Measurements from ENCODE around the gene FOXA2.
"Not testable (repeated sequence)": the region's sequence is repeated elsewhere in the genome, so short reads cannot be mapped to it uniquely, and the experiment has no call there.

FOXA2 gene

DNA sequence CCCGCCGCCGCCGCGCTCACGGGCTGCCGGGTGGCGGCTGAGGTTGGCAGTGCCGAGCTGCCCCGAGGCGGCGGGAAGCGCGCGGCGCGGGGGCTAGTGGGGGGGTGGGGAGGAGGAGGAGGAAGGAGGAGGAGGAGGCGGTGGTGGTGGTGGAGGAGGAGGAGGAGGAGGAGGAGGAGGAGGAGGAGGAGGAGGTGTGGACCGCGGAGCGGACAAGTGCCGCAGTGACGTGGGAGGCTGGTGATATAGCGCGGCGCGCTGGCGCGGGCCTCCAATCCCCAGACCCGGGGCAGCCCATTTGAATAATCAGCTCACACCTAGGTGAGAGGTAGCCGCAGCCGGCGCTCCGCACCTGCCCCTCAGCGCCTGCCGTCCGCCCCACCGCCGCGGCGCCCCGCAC lies at the start of gene FOXA2:
TSS of gene FOXA2 (minus strand) at position 51 of the 400 bp plus-strand sequence. CDS start 294 bp downstream, outside the sequence.
- DNase-seq (ENCODE audit: low spot score), result no peak

DNA sequence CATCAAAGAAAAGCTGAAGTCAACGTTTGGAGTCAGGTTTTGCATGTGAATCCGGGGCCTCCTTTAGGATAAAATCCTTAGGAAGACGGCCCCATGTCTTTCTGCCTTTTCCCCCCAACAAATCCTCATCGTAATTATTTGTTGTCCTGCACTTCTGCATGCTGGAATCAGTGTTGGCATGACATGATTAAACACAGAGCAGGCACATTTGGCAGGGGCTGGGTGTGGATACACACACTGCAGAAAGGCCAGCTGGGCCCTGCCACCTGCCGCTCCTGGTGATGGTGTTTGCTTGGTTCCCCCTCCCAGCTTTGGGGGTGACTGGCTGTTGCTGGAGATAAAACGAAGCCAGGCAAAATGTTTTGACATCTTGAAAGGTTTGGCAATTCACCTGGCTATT lies 46.3 kb upstream of the FOXA2 start:
- no peak for DNase-seq (ENCODE audit: low spot score)

DNA sequence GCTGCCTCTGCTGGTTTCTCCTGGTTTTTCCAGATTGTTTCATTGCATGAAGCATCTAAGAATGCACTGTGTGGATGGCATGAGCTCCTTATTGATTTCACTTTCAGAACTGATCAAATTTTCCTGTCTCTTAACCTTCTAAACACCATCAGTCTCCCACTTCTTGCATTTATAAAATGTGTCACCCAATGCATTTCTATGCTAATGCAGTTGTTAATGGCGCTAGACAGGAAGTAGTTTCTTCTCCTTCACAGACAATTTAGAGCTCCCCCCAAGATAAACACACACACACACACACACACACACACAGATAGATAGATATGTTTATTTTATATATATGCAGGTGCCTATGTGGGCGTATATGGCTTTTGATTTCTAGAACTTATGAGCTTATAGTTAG lies 45.6 kb upstream of the FOXA2 start:
- DNase-seq (ENCODE audit: low spot score), result no peak

DNA sequence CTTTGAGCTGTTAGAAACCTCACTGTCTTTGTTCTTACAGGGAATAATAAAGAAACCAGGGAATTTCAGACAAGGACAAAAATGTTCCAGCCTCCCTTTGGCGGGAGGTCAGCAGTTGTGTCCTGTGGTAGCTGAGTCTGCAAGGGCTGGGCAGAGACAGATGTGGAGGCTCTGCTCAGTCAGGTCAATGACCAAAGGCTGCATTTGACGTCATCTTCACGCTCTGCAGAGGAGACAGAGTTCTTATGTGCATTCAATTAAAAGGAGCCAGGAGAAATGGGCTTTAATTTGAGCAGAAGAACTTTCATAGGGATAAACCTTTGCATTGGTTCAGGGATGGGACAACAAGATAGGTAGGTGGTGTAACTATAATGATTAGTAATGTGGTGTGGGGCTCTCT lies 45.1 kb upstream of the FOXA2 start:
- DNase-seq (ENCODE audit: low spot score), result no peak

DNA sequence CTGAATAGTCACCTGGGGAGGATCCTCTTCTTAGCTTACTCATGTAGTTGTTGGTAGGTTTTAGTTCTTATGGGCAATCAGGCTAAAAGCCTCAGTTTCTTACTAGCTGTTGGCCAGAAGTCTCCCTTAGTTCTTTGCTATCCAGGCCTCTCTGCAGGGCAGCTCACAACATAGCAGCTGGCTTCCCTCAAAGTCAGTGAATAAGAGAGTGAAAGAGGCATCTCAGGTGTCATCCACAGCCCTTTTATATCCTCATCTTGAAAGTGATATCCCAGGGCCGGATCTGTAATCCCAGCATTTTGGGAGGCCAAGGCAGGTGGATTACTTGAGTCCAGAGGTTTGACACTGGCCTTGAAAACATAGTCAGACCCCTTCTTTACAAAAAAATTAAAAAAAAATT lies 42.1 kb upstream of the FOXA2 start:
- no peak for DNase-seq (ENCODE audit: low spot score)

DNA sequence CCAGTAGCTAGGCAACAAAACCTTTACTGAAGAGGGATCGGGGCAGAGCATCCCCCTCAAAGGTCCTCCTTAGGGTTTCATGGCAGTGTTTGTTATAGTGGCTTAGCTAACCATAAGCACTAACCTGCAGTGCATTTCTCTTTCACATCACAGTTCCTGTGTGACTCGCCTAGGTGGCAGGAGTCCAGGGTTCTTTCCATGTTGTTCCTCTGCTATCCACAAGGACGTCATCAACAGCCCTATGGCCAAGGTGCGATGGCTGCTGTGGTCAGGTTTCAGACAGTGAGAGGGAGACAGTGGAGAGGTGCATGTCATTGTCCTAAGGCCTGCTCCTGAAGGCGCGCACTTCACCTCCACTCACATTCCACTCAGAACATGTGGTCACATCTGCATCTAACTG lies 38.8 kb upstream of the FOXA2 start:
- DNase-seq (ENCODE audit: low spot score), result peak; percentile 4

DNA sequence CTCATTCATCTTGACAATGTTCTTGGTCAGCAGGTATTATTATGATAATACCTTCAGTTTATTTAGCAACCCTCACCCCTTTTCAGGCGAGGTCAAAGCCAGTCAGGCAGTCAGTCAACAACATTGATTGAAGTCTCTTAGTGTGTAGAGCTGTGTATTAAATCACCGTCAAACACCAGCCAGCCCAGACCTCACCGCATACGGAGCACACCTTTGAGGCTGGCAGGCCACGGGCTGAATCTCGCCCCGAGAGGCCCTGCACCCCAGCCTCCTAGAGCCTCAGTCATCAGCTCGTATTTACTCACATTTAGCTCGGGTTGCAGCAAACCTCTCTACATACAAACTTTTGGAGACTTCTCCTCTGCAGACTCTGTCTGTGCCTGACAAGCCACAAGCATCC lies 36.0 kb upstream of the FOXA2 start:
- no peak for DNase-seq (ENCODE audit: low spot score)

DNA sequence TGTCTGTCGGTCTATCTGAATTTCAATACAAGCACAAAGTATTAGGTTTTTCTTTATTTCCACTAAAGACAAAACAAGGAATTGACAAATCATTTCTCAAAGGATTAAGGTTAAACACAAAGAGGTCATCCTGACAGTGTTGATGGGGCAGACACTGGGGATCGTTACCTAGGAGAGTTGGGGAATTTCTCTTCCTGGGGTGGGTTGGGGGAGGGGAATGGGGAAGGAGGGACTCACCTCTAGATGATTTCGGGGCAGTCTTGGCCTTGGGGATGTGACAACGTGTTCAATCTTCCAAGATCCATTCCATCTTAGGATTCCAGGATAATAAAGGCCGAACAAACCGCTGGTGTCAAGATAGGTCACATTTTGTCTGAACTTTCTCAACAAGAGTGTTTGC lies 35.4 kb upstream of the FOXA2 start:
- DNase-seq (ENCODE audit: low spot score), result no peak

DNA sequence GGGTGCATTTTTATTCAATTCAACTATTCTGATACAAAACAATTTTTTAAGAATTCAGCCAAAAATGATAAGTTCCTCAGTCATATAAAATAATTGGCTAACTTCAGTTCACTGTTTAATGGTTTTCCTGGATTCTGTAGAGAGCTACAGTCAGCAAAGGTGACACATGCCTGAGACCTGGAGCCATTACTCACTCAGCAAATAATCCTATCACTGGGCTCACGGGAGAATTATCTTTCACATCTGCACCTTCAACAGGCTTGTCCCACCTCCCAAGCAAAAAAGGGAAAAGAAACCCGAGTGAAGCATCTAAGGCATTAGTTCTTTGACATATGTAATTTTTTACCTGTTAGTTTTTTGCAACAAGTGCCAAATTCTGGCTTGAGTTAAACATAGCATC lies 34.9 kb upstream of the FOXA2 start:
- DNase-seq (ENCODE audit: low spot score), result no peak

DNA sequence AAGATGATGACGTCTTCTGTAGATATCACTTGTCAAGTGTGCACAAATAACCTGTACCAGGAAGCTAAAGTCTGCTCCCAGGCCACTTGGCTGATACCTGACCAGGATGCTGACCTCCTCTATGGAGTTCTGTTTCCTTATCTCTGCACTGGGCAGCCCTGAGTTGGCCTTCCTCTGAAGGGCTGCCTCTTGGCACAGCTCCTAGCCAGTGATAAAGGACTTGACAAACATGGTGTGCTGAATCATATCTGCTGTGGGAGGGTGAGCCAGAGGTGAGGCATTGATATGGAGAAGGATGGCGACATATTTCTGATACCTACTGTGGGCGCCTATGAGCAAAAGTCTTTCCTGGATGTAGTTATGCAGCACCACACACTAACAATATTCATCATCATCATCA lies 32.8 kb upstream of the FOXA2 start:
- DNase-seq (ENCODE audit: low spot score), result no peak

DNA sequence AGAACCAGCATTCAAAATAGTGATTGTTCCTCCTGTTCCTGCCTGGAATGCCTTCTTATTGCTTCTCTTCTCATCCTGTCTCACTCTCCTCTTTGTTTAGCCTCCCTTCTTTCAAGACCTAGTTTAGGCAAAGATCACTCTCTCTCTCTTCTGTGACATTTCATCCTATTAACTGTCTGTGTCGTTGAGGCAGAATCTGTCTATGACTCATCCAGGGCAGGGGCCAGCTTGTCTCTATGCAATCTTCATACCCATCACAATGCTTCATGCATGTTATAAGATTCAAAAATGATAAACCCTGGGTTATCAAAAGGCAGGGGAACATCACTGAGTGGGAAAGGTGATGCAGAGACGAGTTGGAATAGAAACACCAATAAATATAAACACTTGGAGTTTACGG lies 32.2 kb upstream of the FOXA2 start:
- DNase-seq (ENCODE audit: low spot score), result no peak

DNA sequence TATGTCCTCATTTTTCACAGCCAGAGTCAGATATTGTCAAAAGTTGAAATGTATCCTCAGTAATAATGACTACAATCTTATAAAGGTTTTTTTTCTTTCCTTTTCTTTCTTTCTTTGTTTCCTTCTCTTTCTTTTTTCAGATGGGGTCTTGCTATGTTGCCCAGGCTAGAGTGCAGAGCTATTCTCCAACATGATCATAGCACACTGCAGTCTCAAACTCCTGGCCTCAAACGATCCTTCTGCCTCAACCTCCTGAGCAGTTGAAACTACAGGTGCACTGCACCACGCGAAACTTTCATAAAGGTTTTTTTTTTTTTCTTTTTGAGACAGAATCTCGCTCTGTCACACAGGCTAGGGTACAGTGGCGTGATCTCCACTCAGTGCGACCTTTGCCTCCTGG lies 31.1 kb upstream of the FOXA2 start:
- no peak for DNase-seq (ENCODE audit: low spot score)

DNA sequence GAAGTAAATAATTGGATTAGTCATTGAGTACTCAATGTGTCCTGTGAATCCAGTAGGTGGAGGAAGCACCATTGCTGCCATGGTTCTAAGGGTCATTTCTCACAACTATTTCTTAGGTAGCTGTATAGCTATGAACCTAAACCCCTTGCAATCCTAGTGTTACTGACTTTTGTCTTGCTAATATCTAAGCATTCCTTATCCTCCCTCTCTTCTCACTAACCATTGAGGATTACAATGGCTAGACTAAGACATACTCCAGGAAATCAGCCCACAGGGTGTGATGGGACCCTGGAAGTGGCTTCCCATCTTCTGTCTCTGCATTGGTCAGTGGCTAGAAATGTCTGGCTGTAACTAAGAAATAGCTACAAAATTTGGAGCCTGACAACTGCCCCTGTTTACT lies 27.3 kb upstream of the FOXA2 start:
- DNase-seq (ENCODE audit: low spot score), result no peak

DNA sequence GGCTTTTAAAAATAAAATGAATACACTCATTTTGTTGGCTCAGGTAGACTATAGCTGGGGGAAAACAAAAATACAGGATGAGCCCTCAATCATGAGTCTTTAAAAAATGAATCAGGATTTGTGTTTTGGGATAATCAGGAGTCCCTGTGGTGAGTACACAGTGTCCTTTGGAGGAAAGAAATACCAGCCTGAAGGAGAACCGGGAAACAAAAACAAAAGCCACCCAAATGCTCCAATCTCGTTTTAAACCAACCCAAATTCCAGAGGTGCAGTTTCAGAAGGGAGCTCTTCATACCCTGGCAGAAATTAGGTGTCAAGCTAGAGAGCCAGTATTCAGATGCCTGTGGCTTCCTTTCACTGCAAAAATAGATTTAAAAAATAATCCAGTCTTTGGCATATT lies 23.3 kb upstream of the FOXA2 start:
- DNase-seq (ENCODE audit: low spot score), result no peak

DNA sequence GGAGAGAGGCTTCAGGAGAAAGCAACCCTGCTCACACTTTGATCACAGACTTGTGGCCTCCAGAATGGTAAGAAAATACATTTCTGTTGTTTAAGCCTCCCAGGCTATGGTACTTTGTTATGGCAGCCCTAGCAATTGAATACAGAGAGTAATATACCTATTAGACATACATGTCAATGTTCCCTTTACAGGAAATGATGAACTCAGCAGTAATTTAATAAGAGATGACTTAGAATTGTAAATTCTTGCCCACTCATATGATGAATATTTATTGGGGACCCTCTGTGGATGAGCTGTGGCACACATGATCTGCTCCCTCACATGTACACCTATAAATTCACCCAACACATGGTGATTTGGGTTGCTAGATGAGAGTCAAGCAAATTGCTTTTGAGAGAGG lies 20.4 kb upstream of the FOXA2 start:
- no peak for DNase-seq (ENCODE audit: low spot score)

DNA sequence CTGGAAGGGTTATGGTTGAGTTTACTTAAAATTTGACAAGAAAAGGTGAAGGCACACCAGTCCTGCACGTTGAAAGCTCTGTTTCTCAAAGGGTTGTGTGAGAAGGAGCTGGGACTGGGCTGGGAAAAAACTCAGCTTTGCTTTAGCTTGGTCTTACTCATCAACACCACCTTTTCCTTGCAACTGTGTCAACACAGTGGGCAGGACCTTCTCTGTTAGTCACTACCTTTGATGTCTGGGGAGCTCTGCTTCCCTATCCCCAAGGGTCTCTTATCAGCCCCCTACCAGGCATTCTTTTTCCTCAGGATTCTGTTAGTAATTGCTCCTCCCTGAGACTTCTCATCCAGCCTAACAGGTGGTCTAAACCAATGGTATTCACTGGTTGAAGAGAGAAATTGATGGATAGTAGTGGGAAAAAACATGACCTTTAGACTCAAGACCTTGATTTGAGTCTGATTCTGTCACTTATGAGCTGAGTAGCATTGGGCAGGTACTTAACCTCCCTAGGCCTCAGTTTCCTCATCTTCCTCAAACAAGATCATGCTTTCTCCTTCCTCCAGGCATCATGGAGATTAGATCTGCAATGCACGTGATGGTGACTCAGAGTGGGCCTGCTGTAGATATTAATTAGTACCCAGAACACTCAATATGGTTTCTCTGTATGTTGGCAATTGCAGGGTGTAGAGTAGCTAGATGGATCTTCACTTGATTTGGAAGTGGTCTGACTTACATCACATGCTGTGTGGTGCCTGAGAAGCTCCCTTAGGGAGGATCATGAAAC lies 17.2 kb upstream of the FOXA2 start:
- no peak for DNase-seq (ENCODE audit: low spot score)

DNA sequence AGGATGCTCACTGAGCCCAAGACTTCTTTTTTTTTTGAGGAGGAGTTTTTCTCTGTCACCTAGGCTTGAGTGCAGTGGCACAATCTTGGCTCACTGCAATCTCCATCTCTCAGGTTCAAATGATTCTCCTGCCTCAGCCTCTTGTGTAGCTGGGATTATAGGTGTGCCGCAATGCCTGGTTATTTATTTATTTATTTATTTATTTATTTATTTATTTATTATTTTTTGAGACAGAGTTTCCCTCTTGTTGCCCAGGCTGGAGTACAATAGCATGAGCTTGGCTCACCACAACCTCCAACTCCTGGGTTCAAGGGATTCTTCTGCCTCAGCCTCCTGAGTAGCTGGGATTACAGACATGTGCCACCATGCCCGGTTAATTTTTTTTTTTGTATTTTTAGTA lies 14.9 kb upstream of the FOXA2 start:
- DNase-seq (ENCODE audit: low spot score), result not testable (repeated sequence)

DNA sequence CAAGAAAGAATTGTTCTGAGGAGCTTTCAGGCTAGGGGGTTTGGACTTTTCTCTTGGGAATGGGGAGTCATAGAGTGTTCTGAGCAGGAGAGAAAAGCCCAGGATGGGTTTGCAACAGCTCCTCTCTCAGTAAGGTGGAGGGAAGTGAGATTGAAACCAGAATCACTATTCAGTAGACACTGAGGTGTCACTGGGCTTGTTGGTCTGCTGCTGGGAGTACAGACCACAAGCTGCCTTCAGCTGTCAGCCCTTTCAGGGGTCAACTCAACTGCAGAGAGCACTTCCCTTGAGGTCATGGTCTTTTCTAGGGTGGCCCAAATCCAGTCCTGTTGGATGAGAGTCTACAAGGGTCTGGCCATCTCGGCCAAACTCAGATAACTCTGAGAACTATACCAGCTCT lies 12.9 kb upstream of the FOXA2 start:
- no peak for DNase-seq (ENCODE audit: low spot score)

DNA sequence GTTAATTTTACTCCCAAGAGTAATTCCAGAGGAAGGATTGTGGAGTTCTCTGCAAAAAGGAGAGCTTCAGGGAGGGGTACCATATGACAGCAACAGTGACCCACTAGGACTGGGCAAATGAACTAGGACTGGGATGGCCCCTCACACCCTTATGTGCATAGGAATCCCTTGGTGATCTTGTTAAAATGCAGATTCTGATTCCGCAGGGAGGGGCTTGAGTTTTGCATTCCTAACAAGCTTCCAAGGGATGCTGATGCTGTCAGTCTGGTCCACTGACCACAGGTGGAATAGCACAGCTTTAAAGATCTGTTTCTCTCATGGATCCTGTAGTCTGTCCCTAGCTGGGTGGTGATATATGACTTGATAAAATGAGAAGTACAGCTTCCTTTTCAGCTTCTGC lies 6.3 kb upstream of the FOXA2 start:
- no peak for DNase-seq (ENCODE audit: low spot score)

DNA sequence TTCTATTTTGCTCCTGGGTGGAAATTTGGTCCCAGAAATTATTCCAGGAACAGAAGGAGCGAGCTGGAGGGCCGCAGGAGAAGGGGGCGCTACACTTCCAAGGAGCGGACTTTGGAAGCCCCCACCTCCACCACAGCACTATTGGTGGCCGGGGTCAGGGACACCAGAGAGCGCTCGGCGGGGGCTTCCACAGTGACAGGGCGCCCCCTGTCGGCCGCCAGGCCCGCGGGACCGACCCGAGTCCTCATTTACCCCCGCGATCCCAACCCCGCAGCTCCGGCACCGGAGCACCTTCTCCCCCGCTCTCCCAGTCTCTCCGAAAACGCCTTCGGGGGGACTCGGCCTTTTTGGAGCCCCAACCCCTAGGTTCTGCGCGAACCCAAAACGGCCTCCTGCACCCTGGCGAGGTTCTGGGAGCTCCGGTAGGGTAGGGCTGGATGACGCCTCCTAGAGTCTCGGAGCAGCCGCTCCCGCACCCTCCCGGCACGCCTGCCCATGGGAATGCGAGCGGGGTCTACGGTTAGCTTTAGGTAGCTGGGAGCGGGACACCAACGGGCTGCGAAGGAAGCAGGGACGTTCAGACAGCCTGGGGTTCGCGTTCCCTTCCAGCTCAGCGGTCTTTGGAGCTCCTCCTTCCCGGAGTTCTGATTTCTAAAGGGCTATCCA lies 2.4 kb upstream of the FOXA2 start:
- DNase-seq (ENCODE audit: low spot score), result no peak

DNA sequence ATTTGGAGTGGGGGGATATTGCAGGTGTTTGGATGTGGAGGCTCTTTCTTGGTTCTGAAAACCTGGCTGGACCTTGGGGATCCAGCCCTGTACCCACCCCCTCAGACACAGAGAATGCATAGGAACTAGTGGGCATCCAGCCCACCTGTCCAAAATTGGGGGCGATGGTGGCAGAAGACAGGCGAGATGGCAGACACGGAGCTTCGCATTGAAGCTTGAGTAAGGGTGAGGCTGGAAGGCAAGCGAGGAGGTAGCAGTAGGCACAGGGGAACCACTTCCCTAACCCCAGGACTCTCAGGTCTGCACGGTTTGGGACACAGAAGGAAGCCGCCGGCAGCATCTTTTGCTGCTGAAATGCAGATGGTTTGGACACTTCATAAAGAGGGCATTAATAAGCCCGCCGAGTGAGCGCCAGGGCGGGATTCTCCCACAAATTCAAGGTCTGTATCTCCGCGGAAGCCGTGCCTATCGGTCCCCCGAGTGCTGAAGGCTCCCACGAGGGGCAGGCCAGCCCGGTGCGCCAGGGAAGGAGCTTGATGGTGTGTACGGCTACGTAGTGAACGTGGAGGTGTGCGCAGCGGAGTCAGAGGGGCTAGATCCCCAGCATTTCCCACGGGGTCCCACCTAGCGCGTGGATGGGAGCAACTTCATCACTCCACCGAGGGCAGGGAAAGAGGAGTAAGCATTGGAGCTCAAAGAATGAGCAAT lies 1.6 kb upstream of the FOXA2 start:
- DNase-seq (ENCODE audit: low spot score), result no peak

DNA sequence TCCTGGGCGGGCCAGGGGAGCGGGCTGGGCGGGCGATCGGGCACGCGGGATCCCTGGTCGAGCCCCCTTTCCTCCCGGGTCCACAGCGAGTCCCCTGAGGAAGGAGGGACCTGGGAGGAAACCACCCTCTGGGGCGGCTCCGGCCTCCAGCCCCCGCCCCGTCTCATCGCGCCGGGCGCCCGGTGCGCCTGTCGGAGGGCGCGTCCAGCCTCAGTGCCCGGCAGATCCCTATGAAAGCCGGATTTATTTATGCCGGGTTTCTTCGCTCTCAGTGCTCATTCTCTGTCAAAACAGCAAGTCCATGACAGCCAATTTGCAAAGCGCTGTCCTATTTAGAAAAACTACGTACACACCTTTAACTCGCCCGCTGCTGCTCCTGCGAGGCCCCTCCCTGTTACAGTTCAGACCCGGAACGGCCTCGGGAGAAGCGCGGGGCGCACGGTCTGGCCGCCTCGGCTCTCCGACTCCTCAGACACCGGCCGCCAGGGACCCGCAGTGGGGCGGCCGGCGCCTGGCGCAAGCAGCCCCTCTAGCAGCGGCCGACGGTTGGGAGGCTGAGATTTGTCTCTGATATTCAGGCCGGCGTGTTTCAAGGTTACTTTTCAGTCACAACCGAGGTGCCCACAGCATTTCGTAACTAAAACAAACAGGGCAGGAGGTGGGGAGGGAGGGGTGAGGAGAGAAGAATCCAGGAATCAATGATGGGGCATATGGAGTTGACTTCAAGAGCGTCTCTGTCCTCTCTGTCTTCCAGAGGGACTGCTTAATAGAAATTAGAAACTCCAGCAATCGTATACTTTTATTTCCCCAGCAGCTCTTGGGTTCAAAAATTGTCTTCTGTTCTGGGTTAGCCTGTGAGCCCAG lies 782 bp upstream of the FOXA2 start:
- DNase-seq (ENCODE audit: low spot score), result no peak

Measured in kidney capillary endothelial cell (primary cell).